GM23338 (cell line): ENCODE measurements around the gene LDLRAD3. TPM values are rescaled to one million over a fixed set of nuclear protein-coding genes. Genes with fewer than 3 reads are reported as not detected.

Source experiments
- ATAC-seq: fragments of 200-7000 bp; cut with Tn5 transposase; 3 replicates; pipeline ENCODE4 v1.9.1; 2020
- DNase-seq: peaks from one replicate; pipeline ENCODE4 v3.0.0-alpha.2; 2015; ENCODE audit warnings: low spot score
- H2AFZ ChIP-seq: fragments of 200-600 bp; sonication (generic); 2 replicates; pipeline ENCODE4 v1.8.0; 2016; ENCODE audit warnings: antibody characterized with exemption, mild to moderate bottlenecking, moderate library complexity
- H3F3A ChIP-seq: fragments of 200-600 bp; sonication (generic); replicated peaks from 2 replicates; pipeline ENCODE4 v1.8.0; 2017; ENCODE audit warnings: antibody characterized with exemption, mixed run types, low read depth
- H3K27ac ChIP-seq: fragments of 200-600 bp; sonication (generic); 2 replicates; pipeline ENCODE4 v1.6.1; 2016; ENCODE audit warnings: low read depth
- H3K27me3 ChIP-seq: fragments of 200-600 bp; sonication (generic); 2 replicates; pipeline ENCODE4 v1.8.0; 2016; ENCODE audit warnings: mild to moderate bottlenecking, mixed run types, moderate library complexity; ENCODE audit not compliant: insufficient read depth
- H3K36me3 ChIP-seq: fragments of 200-600 bp; sonication (generic); 2 replicates; pipeline ENCODE4 v1.8.0; 2016; ENCODE audit warnings: mild to moderate bottlenecking; ENCODE audit not compliant: insufficient read depth
- H3K4me1 ChIP-seq: fragments of 200-600 bp; sonication (generic); 2 replicates; pipeline ENCODE4 v1.8.0; 2016; ENCODE audit warnings: mild to moderate bottlenecking, moderate library complexity; ENCODE audit not compliant: insufficient read depth
- H3K4me2 ChIP-seq: fragments of 200-600 bp; sonication (generic); 2 replicates; pipeline ENCODE4 v1.7.1; 2017; ENCODE audit warnings: mixed run types
- H3K4me3 ChIP-seq: fragments of 200-600 bp; sonication (generic); 2 replicates; pipeline ENCODE4 v1.6.1; 2016; ENCODE audit warnings: mixed run types
- H3K79me2 ChIP-seq: fragments of 200-600 bp; sonication (generic); replicated peaks from 2 replicates; pipeline ENCODE4 v1.8.0; 2017; ENCODE audit warnings: mild to moderate bottlenecking; ENCODE audit not compliant: insufficient read depth
- H3K9me2 ChIP-seq: fragments of 200-600 bp; sonication (generic); 2 replicates; pipeline ENCODE4 v1.8.0; 2017; ENCODE audit not compliant: insufficient read depth
- H4K20me1 ChIP-seq: fragments of 200-600 bp; sonication (generic); replicated peaks from 2 replicates; pipeline ENCODE4 v1.8.0; 2017; ENCODE audit warnings: mild to moderate bottlenecking; ENCODE audit not compliant: insufficient read depth
- H3K27ac Mint-ChIP-seq: 2 replicates; pipeline ENCODE4 v1.8.0; 2020; ENCODE audit warnings: inconsistent platforms, mild to moderate bottlenecking, moderate library complexity, mixed read lengths
- H3K27me3 Mint-ChIP-seq: 3 replicates; pipeline ENCODE4 v1.8.0; 2022; ENCODE audit warnings: low read depth, mild to moderate bottlenecking, moderate library complexity, mixed read lengths, inconsistent platforms; ENCODE audit not compliant: insufficient read depth, poor library complexity
- H3K36me3 Mint-ChIP-seq: 3 replicates; pipeline ENCODE4 v1.8.0; 2021; ENCODE audit warnings: low read depth, mild to moderate bottlenecking, inconsistent platforms, moderate library complexity, mixed read lengths
- H3K4me1 Mint-ChIP-seq: 3 replicates; pipeline ENCODE4 v1.8.0; 2020; ENCODE audit warnings: mild to moderate bottlenecking, inconsistent platforms, mixed read lengths
- H3K4me3 Mint-ChIP-seq: 3 replicates; pipeline ENCODE4 v1.8.0; 2021; ENCODE audit warnings: moderate library complexity, mild to moderate bottlenecking, inconsistent platforms, mixed read lengths
- H3K9me3 Mint-ChIP-seq: 3 replicates; pipeline ENCODE4 v1.8.0; 2020; ENCODE audit warnings: moderate library complexity, mild to moderate bottlenecking, inconsistent platforms, mixed read lengths
- CREB1 ChIP-seq: fragments of 250-450 bp; sonication (Bioruptor Pico); IDR thresholded peaks from 2 replicates; pipeline ENCODE4 v1.5.0; 2020; ENCODE audit warnings: low read depth, mild to moderate bottlenecking, moderate library complexity
- CTCF ChIP-seq, 2 experiments: fragments of 200-600 bp in 1 of 2; sonication (generic) in 1 of 2; conservative IDR thresholded peaks; 2 replicates each; pipeline versions ENCODE4 v1.5.1 to v1.6.1; 2016 to 2017; ENCODE audit warnings: antibody characterized with exemption in 2 of 2, low read depth in 2 of 2, mild to moderate bottlenecking in 2 of 2, moderate library complexity in 1 of 2
- ETS1 ChIP-seq: IDR thresholded peaks from 2 replicates; pipeline ENCODE4 v1.6.1; 2016; ENCODE audit warnings: antibody characterized with exemption
- EZH2 ChIP-seq: fragments of 200-600 bp; sonication (generic); IDR thresholded peaks from one replicate; pipeline ENCODE4 v1.8.0; 2017; ENCODE audit warnings: antibody characterized with exemption, mild to moderate bottlenecking, low read depth; ENCODE audit not compliant: unreplicated experiment
- EZH2phosphoT487 ChIP-seq: fragments of 200-600 bp; sonication (generic); IDR thresholded peaks from one replicate; pipeline ENCODE4 v1.8.1; 2018; ENCODE audit warnings: antibody characterized with exemption; ENCODE audit not compliant: unreplicated experiment
- JUNB ChIP-seq: IDR thresholded peaks from one replicate; pipeline ENCODE4 v1.6.1; 2016; ENCODE audit warnings: antibody characterized with exemption; ENCODE audit not compliant: unreplicated experiment
- NANOG ChIP-seq: IDR thresholded peaks from 2 replicates; pipeline ENCODE4 v1.6.1; 2016; ENCODE audit warnings: antibody characterized with exemption, borderline replicate concordance
- POLR2AphosphoS5 ChIP-seq: IDR thresholded peaks from 2 replicates; pipeline ENCODE4 v1.6.1; 2016; ENCODE audit warnings: antibody characterized with exemption, low read depth
- REST ChIP-seq: IDR thresholded peaks from one replicate; pipeline ENCODE4 v1.6.1; 2018; ENCODE audit warnings: antibody characterized with exemption; ENCODE audit not compliant: unreplicated experiment
- STAT1 ChIP-seq: IDR thresholded peaks from one replicate; pipeline ENCODE4 v1.6.1; 2016; ENCODE audit warnings: antibody characterized with exemption; ENCODE audit not compliant: unreplicated experiment
- ZNF114 ChIP-seq: fragments of 250-450 bp; sonication (Bioruptor Pico); IDR thresholded peaks from 2 replicates; pipeline ENCODE4 v1.5.0; 2020; ENCODE audit warnings: mild to moderate bottlenecking, moderate library complexity
- ZNF331 ChIP-seq: fragments of 250-450 bp; sonication (Bioruptor Pico); IDR thresholded peaks from 2 replicates; pipeline ENCODE4 v1.5.0; 2020; ENCODE audit warnings: low read depth, mild to moderate bottlenecking, moderate library complexity
- ZNF462 ChIP-seq: fragments of 250-450 bp; sonication (Bioruptor Pico); IDR thresholded peaks from 2 replicates; pipeline ENCODE4 v1.5.0; 2020; ENCODE audit warnings: mild to moderate bottlenecking, moderate library complexity
- polyA plus RNA-seq: library from polyadenylated mRNA; unstranded; fragments of >200 nt; fragmentation: Nextera tagmentation; extraction: Ambion mirVana; gene quantifications from 2 replicates; pipeline ENCODE4 v1.2.1, GENCODE V29; 2016
- total RNA-seq: library from RNA; depleted of rRNA; stranded (reverse); fragments of >200 nt; shearing (Covaris generic); gene quantifications from 2 replicates; pipeline ENCODE4 v1.2.3, GENCODE V29; 2014

The LDLRAD3 gene
- total and polyA plus RNA-seq, 2 experiments from 2014 or later, result 8.5 to 19.4 TPM

GRCh38 chr11:36201411-36201810 is 257.5 kb downstream of the LDLRAD3 start (continued):
- no peak for TF ChIP-seq EZH2

GRCh38 chr11:36205536-36205935 is 261.7 kb downstream of the LDLRAD3 start:
- no peak overlapping the region for H3K4me2 ChIP-seq
- H3K27ac ChIP-seq, result no peak overlapping the region
- H4K20me1 ChIP-seq, result no peaks in the 10 kb centered on the region; the same call in 1 of the 2 replicates
- ATAC-seq (no peak), DNase-seq (no peak)
- Mint-ChIP-seq H3K4me1 (0 out of 3 replicates have a peak, but pooled peaks cover 2% of the 10 kb centered on the region), H3K27me3 (peaks cover 2% of the 10 kb centered on the region), H3K4me3 (no peak overlapping the region), H3K27ac (no peak overlapping the region), H3K9me3 (no peaks in the 10 kb centered on the region), H3K36me3 (no peaks in the 10 kb centered on the region)
- no peaks in the 10 kb centered on the region for H3K27me3 ChIP-seq
- no peaks in the 10 kb centered on the region for H3K79me2 ChIP-seq
- H3K4me3 ChIP-seq, result no peak overlapping the region
- no peak for TF ChIP-seq ZNF331 (CRISPR knock-in tag)
- TF ChIP-seq CREB1, result no peak
- TF ChIP-seq EZH2, result no peak
- TF ChIP-seq CTCF (conservative IDR thresholded peaks at IDR 0.05; ENCODE audit: low read depth in 2 of 2), result no peak
- no peak for TF ChIP-seq ZNF462 (CRISPR knock-in tag)
- TF ChIP-seq NANOG, result no peak
- no peak for TF ChIP-seq ZNF114 (CRISPR knock-in tag)
- TF ChIP-seq ETS1, result no peak
- TF ChIP-seq STAT1, result no peak
- TF ChIP-seq REST, result no peak
- no peak for TF ChIP-seq JUNB
- TF ChIP-seq EZH2phosphoT487, result no peak
- no peak for TF ChIP-seq POLR2AphosphoS5
- no peaks in the 10 kb centered on the region for H3K36me3 ChIP-seq
- peaks cover 8% of the 10 kb centered on the region for H3K9me2 ChIP-seq
- no peaks in the 10 kb centered on the region for H3F3A ChIP-seq
- H3K4me1 ChIP-seq, result no peaks in the 10 kb centered on the region
- no peak overlapping the region for H2AFZ ChIP-seq
